KMS-11 (cell line): ENCODE measurements around the gene RPL27A.

Experiments
- H2AFZ ChIP-seq: fragments of 200-600 bp; sonication (generic); 2 replicates; pipeline ENCODE4 v1.6.1; 2016; ENCODE audit warnings: antibody characterized with exemption, mixed run types, low read depth
- H3K27ac ChIP-seq: fragments of 200-600 bp; sonication (generic); 2 replicates; pipeline ENCODE4 v1.6.1; 2016; ENCODE audit warnings: mild to moderate bottlenecking, mixed run types
- H3K27me3 ChIP-seq: fragments of 200-600 bp; sonication (generic); 2 replicates; pipeline ENCODE4 v1.6.1; 2017; ENCODE audit warnings: mild to moderate bottlenecking, low read depth, mixed run types, moderate library complexity; ENCODE audit not compliant: insufficient read depth
- H3K36me3 ChIP-seq: fragments of 200-600 bp; sonication (generic); 2 replicates; pipeline ENCODE4 v1.6.1; 2017; ENCODE audit warnings: mild to moderate bottlenecking, mixed run types; ENCODE audit not compliant: insufficient read depth
- H3K4me1 ChIP-seq: fragments of 200-600 bp; sonication (generic); 2 replicates; pipeline ENCODE4 v1.6.1; 2016; ENCODE audit warnings: mild to moderate bottlenecking, low read depth, mixed run types; ENCODE audit not compliant: poor library complexity, severe bottlenecking
- H3K4me2 ChIP-seq: fragments of 200-600 bp; sonication (generic); 2 replicates; pipeline ENCODE4 v1.7.0; 2016; ENCODE audit warnings: mild to moderate bottlenecking, mixed run types
- H3K4me3 ChIP-seq: fragments of 200-600 bp; sonication (generic); IDR thresholded peaks from 2 replicates; pipeline ENCODE4 v1.6.1; 2017; ENCODE audit warnings: low read depth, low read length, mixed read lengths; ENCODE audit not compliant: insufficient read depth
- H3K79me2 ChIP-seq: fragments of 200-600 bp; sonication (generic); 2 replicates; pipeline ENCODE4 v1.6.1; 2016; ENCODE audit warnings: low read depth, mixed run types; ENCODE audit not compliant: insufficient read depth
- H3K9ac ChIP-seq: fragments of 200-600 bp; sonication (generic); 2 replicates; pipeline ENCODE4 v1.6.1; 2016; ENCODE audit warnings: mild to moderate bottlenecking, mixed run types
- H4K20me1 ChIP-seq: fragments of 200-600 bp; sonication (generic); 2 replicates; pipeline ENCODE4 v1.6.1; 2016; ENCODE audit warnings: mild to moderate bottlenecking, mixed run types; ENCODE audit not compliant: insufficient read depth
- CTCF ChIP-seq: fragments of 200-600 bp; sonication (generic); conservative IDR thresholded peaks from 2 replicates; pipeline ENCODE4 v1.6.1; 2017; ENCODE audit warnings: low read depth, mild to moderate bottlenecking, antibody characterized with exemption, low read length, moderate library complexity, mixed read lengths

RPL27A gene

GRCh38 chr11:8654503-8654902 is 28.1 kb upstream of the RPL27A start:
- H3K9ac ChIP-seq: no peak overlapping the region
- no peaks in the 10 kb centered on the region for H3K4me1 ChIP-seq
- no peak overlapping the region for H3K27ac ChIP-seq
- no peaks in the 10 kb centered on the region for H3K27me3 ChIP-seq
- H3K79me2 ChIP-seq: no peaks in the 10 kb centered on the region
- no peaks in the 10 kb centered on the region for H4K20me1 ChIP-seq
- H3K4me3 ChIP-seq: no peak overlapping the region
- H3K36me3 ChIP-seq: no peaks in the 10 kb centered on the region
- no peak overlapping the region for H2AFZ ChIP-seq
- no peak overlapping the region for H3K4me2 ChIP-seq
- TF ChIP-seq CTCF: no peak

- H3K27ac ChIP-seq: no peak overlapping the region
- no peaks in the 10 kb centered on the region for H3K4me1 ChIP-seq
- no peak for TF ChIP-seq CTCF
- no peak overlapping the region for H3K9ac ChIP-seq
- no peak overlapping the region for H2AFZ ChIP-seq
- H4K20me1 ChIP-seq: no peaks in the 10 kb centered on the region
- H3K27me3 ChIP-seq: no peaks in the 10 kb centered on the region
- H3K36me3 ChIP-seq: no peaks in the 10 kb centered on the region
- H3K4me2 ChIP-seq: no peak overlapping the region
- H3K4me3 ChIP-seq: no peak overlapping the region
- H3K79me2 ChIP-seq: no peaks in the 10 kb centered on the region
Measured at GRCh38 chr11:8656291-8656690, 26.3 kb upstream of the RPL27A start.

GRCh38 chr11:8658321-8659057 is 24.1 kb upstream of the RPL27A start:
- H3K36me3 ChIP-seq: no peaks in the 10 kb centered on the region
- no peak overlapping the region for H3K9ac ChIP-seq
- no peaks in the 10 kb centered on the region for H3K79me2 ChIP-seq
- H3K4me2 ChIP-seq: no peak overlapping the region
- H3K4me1 ChIP-seq: no peaks in the 10 kb centered on the region
- no peaks in the 10 kb centered on the region for H3K27me3 ChIP-seq
- no peak for TF ChIP-seq CTCF
- no peak overlapping the region for H2AFZ ChIP-seq
- no peak overlapping the region for H3K4me3 ChIP-seq
- H3K27ac ChIP-seq: no peak overlapping the region
- H4K20me1 ChIP-seq: no peaks in the 10 kb centered on the region

GRCh38 chr11:8661001-8661795 is 21.4 kb upstream of the RPL27A start:
- Histone ChIP-seq H3K27me3 (no peaks in the 10 kb centered on the region), H3K4me2 (no peak overlapping the region), H3K79me2 (no peaks in the 10 kb centered on the region), H3K4me1 (no peaks in the 10 kb centered on the region), H2AFZ (no peak overlapping the region), H3K27ac (no peak overlapping the region), H3K4me3 (no peak overlapping the region), H4K20me1 (no peaks in the 10 kb centered on the region), H3K36me3 (no peaks in the 10 kb centered on the region), H3K9ac (no peak overlapping the region)
- TF ChIP-seq CTCF: no peak
